Measurements from ENCODE around the gene PNPLA1. TPM values are rescaled to one million over a fixed set of nuclear protein-coding genes. Genes with fewer than 3 reads are reported as not detected.

Gene PNPLA1
- total RNA-seq, 2 donors from 2014 or later = 0.86 TPM; not detected in 1

- ATAC-seq (no peak), DNase-seq (ENCODE audit: low spot score) (no peak)
- no peak overlapping the region for H3K4me3 Mint-ChIP-seq
- H3K36me3 Mint-ChIP-seq = no peaks in the 10 kb centered on the region
- no peaks in the 10 kb centered on the region for H3K9me3 Mint-ChIP-seq
- H3K4me1 Mint-ChIP-seq (ENCODE audit: low read depth in 2 of 2) = peaks cover 0 to 5% of the 10 kb centered on the region in 2 donors
- H3K27me3 Mint-ChIP-seq = peaks cover 3 to 7% of the 10 kb centered on the region in 2 donors
- no peak overlapping the region for H3K27ac Mint-ChIP-seq
Measured at GRCh38 chr6:36319821-36320220, 50.0 kb downstream of the PNPLA1 start.

- H3K36me3 Mint-ChIP-seq = no peaks in the 10 kb centered on the region
- peaks cover 3 to 7% of the 10 kb centered on the region in 2 donors for H3K27me3 Mint-ChIP-seq
- H3K27ac Mint-ChIP-seq = no peak overlapping the region
- H3K9me3 Mint-ChIP-seq = no peaks in the 10 kb centered on the region
- no peak overlapping the region for H3K4me3 Mint-ChIP-seq
- H3K4me1 Mint-ChIP-seq (ENCODE audit: low read depth in 2 of 2) = peaks cover 0 to 5% of the 10 kb centered on the region in 2 donors
- ATAC-seq (no peak), DNase-seq (ENCODE audit: low spot score) (no peak)
Measured at GRCh38 chr6:36320475-36320874, 50.6 kb downstream of the PNPLA1 start.

GRCh38 chr6:36322591-36322990, 52.7 kb downstream of the PNPLA1 start:
- Mint-ChIP-seq H3K4me1 (ENCODE audit: low read depth in 2 of 2) (no peaks in the 10 kb centered on the region), H3K27me3 (peaks cover 0 to 7% of the 10 kb centered on the region in 2 donors), H3K9me3 (no peaks in the 10 kb centered on the region), H3K36me3 (no peaks in the 10 kb centered on the region), H3K27ac (no peak overlapping the region), H3K4me3 (no peak overlapping the region)
- DNase-seq (ENCODE audit: low spot score) (no peak), ATAC-seq (no peak)

- Mint-ChIP-seq H3K9me3 (no peaks in the 10 kb centered on the region), H3K36me3 (no peaks in the 10 kb centered on the region), H3K4me3 (no peak overlapping the region), H3K4me1 (ENCODE audit: low read depth in 2 of 2) (no peaks in the 10 kb centered on the region), H3K27me3 (peaks cover 0 to 2% of the 10 kb centered on the region in 2 donors), H3K27ac (no peak overlapping the region)
- no peak for DNase-seq (ENCODE audit: low spot score)
- peak in 1 of 2 donors; percentile 50 for ATAC-seq
Measured at GRCh38 chr6:36323062-36323461, 53.2 kb downstream of the PNPLA1 start.

- peaks cover 0 to 4% of the 10 kb centered on the region in 2 donors for H3K27me3 Mint-ChIP-seq
- H3K27ac Mint-ChIP-seq = no peak overlapping the region
- DNase-seq (ENCODE audit: low spot score) (no peak), ATAC-seq (no peak)
- H3K36me3 Mint-ChIP-seq = no peaks in the 10 kb centered on the region
- H3K4me1 Mint-ChIP-seq (ENCODE audit: low read depth in 2 of 2) = no peaks in the 10 kb centered on the region
- H3K9me3 Mint-ChIP-seq = no peaks in the 10 kb centered on the region
- no peak overlapping the region for H3K4me3 Mint-ChIP-seq
Measured at GRCh38 chr6:36324191-36324590, 54.3 kb downstream of the PNPLA1 start.

GRCh38 chr6:36324715-36325114, 54.9 kb downstream of the PNPLA1 start:
- no peaks in the 10 kb centered on the region for H3K36me3 Mint-ChIP-seq
- no peak for DNase-seq (ENCODE audit: low spot score)
- H3K27ac Mint-ChIP-seq = no peak overlapping the region
- H3K27me3 Mint-ChIP-seq = peaks cover 0 to 4% of the 10 kb centered on the region in 2 donors
- no peaks in the 10 kb centered on the region for H3K9me3 Mint-ChIP-seq
- H3K4me1 Mint-ChIP-seq (ENCODE audit: low read depth in 2 of 2) = no peaks in the 10 kb centered on the region
- no peak for ATAC-seq
- H3K4me3 Mint-ChIP-seq = no peak overlapping the region

- no peaks in the 10 kb centered on the region for H3K9me3 Mint-ChIP-seq
- no peak for ATAC-seq
- H3K36me3 Mint-ChIP-seq = no peaks in the 10 kb centered on the region
- H3K4me3 Mint-ChIP-seq = no peak overlapping the region
- H3K27me3 Mint-ChIP-seq = peaks cover 0 to 4% of the 10 kb centered on the region in 2 donors
- H3K4me1 Mint-ChIP-seq (ENCODE audit: low read depth in 2 of 2) = no peaks in the 10 kb centered on the region
- H3K27ac Mint-ChIP-seq = no peak overlapping the region
- no peak for DNase-seq (ENCODE audit: low spot score)
Measured at GRCh38 chr6:36326356-36326995, 56.6 kb downstream of the PNPLA1 start.

- H3K4me3 Mint-ChIP-seq = no peak overlapping the region
- DNase-seq (ENCODE audit: low spot score) = no peak
- H3K27ac Mint-ChIP-seq = no peak overlapping the region
- no peaks in the 10 kb centered on the region for H3K4me1 Mint-ChIP-seq (ENCODE audit: low read depth in 2 of 2)
- no peaks in the 10 kb centered on the region for H3K36me3 Mint-ChIP-seq
- peaks cover 7 to 10% of the 10 kb centered on the region in 2 donors for H3K27me3 Mint-ChIP-seq
- H3K9me3 Mint-ChIP-seq = no peaks in the 10 kb centered on the region
- no peak for ATAC-seq
Measured at GRCh38 chr6:36327226-36327918, 57.5 kb downstream of the PNPLA1 start.

GRCh38 chr6:36327919-36328236, 58.0 kb downstream of the PNPLA1 start:
- no peak for ATAC-seq
- Mint-ChIP-seq H3K27ac (no peak overlapping the region), H3K27me3 (peaks cover 12% of the 10 kb centered on the region in 2 donors), H3K9me3 (no peaks in the 10 kb centered on the region), H3K36me3 (no peaks in the 10 kb centered on the region), H3K4me3 (no peak overlapping the region), H3K4me1 (ENCODE audit: low read depth in 2 of 2) (no peaks in the 10 kb centered on the region)
- DNase-seq (ENCODE audit: low spot score) = no peak

- Mint-ChIP-seq H3K4me3 (no peak overlapping the region), H3K27me3 (peaks cover 16% of the 10 kb centered on the region in 2 donors), H3K4me1 (ENCODE audit: low read depth in 2 of 2) (no peaks in the 10 kb centered on the region), H3K36me3 (no peaks in the 10 kb centered on the region), H3K27ac (no peak overlapping the region), H3K9me3 (no peaks in the 10 kb centered on the region)
- ATAC-seq = no peak
- DNase-seq (ENCODE audit: low spot score) = peak; percentile 29
Measured at GRCh38 chr6:36328600-36328999, 58.7 kb downstream of the PNPLA1 start.

- H3K27ac Mint-ChIP-seq = no peak overlapping the region
- DNase-seq (ENCODE audit: low spot score) (no peak), ATAC-seq (no peak)
- no peaks in the 10 kb centered on the region for H3K36me3 Mint-ChIP-seq
- no peaks in the 10 kb centered on the region for H3K4me1 Mint-ChIP-seq (ENCODE audit: low read depth in 2 of 2)
- H3K27me3 Mint-ChIP-seq = peaks cover 25 to 27% of the 10 kb centered on the region in 2 donors
- H3K9me3 Mint-ChIP-seq = no peaks in the 10 kb centered on the region
- no peak overlapping the region for H3K4me3 Mint-ChIP-seq
Measured at GRCh38 chr6:36329798-36330291, 60.0 kb downstream of the PNPLA1 start.

GRCh38 chr6:36330366-36330765, 60.5 kb downstream of the PNPLA1 start:
- Mint-ChIP-seq H3K4me3 (no peak overlapping the region), H3K36me3 (no peaks in the 10 kb centered on the region), H3K27ac (no peak overlapping the region), H3K27me3 (peaks cover 31 to 32% of the 10 kb centered on the region in 2 donors), H3K9me3 (no peaks in the 10 kb centered on the region), H3K4me1 (ENCODE audit: low read depth in 2 of 2) (no peaks in the 10 kb centered on the region)
- ATAC-seq = no peak
- DNase-seq (ENCODE audit: low spot score) = no peak

- no peak overlapping the region for H3K4me3 Mint-ChIP-seq
- H3K4me1 Mint-ChIP-seq (ENCODE audit: low read depth in 2 of 2) = no peaks in the 10 kb centered on the region
- ATAC-seq = no peak
- no peak for DNase-seq (ENCODE audit: low spot score)
- peaks cover 35 to 37% of the 10 kb centered on the region in 2 donors for H3K27me3 Mint-ChIP-seq
- no peaks in the 10 kb centered on the region for H3K36me3 Mint-ChIP-seq
- H3K27ac Mint-ChIP-seq = no peak overlapping the region
- no peaks in the 10 kb centered on the region for H3K9me3 Mint-ChIP-seq
Measured at GRCh38 chr6:36331381-36331780, 61.5 kb downstream of the PNPLA1 start.

GRCh38 chr6:36333171-36333895, 63.5 kb downstream of the PNPLA1 start:
- H3K4me3 Mint-ChIP-seq = no peak overlapping the region
- DNase-seq (ENCODE audit: low spot score) (peak; percentile 35), ATAC-seq (no peak)
- H3K27me3 Mint-ChIP-seq = peaks cover 37 to 40% of the 10 kb centered on the region in 2 donors
- H3K4me1 Mint-ChIP-seq (ENCODE audit: low read depth in 2 of 2) = peaks cover 6% of the 10 kb centered on the region in 2 donors
- H3K36me3 Mint-ChIP-seq = no peaks in the 10 kb centered on the region
- no peak overlapping the region for H3K27ac Mint-ChIP-seq
- no peaks in the 10 kb centered on the region for H3K9me3 Mint-ChIP-seq

Measured in natural killer cell treated with Interleukin-12 subunit alpha and Interleukin-12 subunit beta and Interleukin-15 and Interleukin-18, amount 100 ng/mL, for 72 hours (primary cell).